ENCODE measurements around the gene GPX4. TPM values are rescaled to one million over a fixed set of nuclear protein-coding genes. Genes with fewer than 3 reads are reported as not detected.

The GPX4 gene
- total and polyA plus RNA-seq, 2 of the 13 experiments (the other 11 are each of a cell fraction or from before 2014, with no cell fraction given) = 535 to 613 TPM

DNA sequence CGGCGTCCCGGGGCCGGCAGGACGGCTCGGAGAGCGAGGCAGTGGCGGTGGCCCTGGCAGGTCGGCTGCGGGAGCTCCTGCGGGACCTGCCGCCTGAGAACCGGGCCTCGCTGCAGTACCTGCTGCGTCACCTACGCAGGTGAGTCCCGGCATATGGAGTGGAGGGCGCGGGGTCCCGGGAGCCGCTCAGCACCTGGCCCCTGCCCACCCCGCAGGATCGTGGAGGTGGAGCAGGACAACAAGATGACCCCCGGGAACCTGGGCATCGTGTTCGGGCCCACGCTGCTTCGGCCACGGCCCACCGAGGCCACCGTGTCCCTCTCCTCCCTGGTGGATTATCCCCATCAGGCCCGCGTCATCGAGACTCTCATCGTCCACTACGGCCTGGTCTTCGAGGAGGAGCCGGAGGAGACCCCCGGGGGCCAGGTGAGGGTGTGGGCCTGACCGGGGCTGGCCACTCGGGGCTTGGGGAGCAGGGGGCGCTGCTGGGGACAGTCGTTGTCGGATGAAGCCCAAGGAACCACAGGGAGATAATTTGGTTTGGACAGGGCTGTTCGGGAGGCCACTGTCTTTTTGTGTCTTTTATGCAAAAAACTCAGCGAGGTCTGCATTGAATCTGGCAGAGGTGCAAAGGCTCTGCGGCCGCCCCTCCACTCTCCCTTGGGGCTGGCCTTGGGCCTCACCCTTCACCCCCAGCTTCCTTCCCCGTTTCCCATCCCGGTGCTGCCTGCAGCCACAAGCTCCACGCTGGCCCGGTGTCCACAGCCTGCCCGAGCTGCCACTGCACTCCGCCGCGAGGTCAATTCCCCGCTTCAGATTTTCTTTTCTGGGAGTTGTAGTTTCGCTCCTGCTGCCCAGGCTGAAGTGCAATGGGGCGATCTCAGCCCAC, 20.6 kb upstream of the GPX4 start:
- Histone ChIP-seq H2AFZ (ENCODE audit: low read length) (no peak overlapping the region), H3K27ac (ENCODE audit: extremely low read length, insufficient read depth, low read length) (no peak overlapping the region), H3K9me3 (ENCODE audit: low read length) (no peaks in the 10 kb centered on the region), H3K79me2 (ENCODE audit: insufficient read depth, low read length) (no peaks in the 10 kb centered on the region), H3K9ac (ENCODE audit: insufficient read depth, low read depth, low read length) (no peak overlapping the region), H3K4me2 (ENCODE audit: low read depth, low read length) (no peak overlapping the region), H4K20me1 (ENCODE audit: insufficient read depth, low read length) (no peaks in the 10 kb centered on the region), H3K4me3 (replicated peaks in 1 of 3; ENCODE audit: insufficient read depth in 1 of 3, low read depth in 2 of 3, low read length in 3 of 3) (no peak overlapping the region), H3K4me1 (ENCODE audit: insufficient read depth, low read length) (peaks cover 9% of the 10 kb centered on the region), H3K36me3 (replicated peaks in 1 of 2; ENCODE audit: control insufficient read depth in 1 of 2, insufficient read depth in 2 of 2, low read length in 2 of 2) (peaks cover 7% of the 10 kb centered on the region in 2 experiments; a peak in 4 of 5 replicates), H3K27me3 (ENCODE audit: control insufficient read depth in 1 of 2, insufficient read depth in 2 of 2, low read length in 2 of 2) (no peaks in the 10 kb centered on the region)
- no TSS peak for BruUV-seq (replicated peaks)
- ChIA-PET CTCF (ENCODE audit: low intra/inter-chr PET ratio, low total read pairs) (no interaction called here), POLR2A (interaction anchor here (0.9 kb wide), 1 partner anchor 11 kb away, joined by 4 read pairs; no protein-coding TSS in a partner anchor)
- in situ Hi-C loops (cut with HindIII; ENCODE audit: extremely low pct_ligation_motif_present, low pct_unique_long_range_greater_than_20kb) = no loop called here
- 98% methylated on average over 39 of the region's 59 CpGs for WGBS (ENCODE audit: low lambda C conversion rate)
- no peak for DNase-seq (ENCODE audit: low spot score)
- FAIRE-seq = no peak
- intact Hi-C loops (cut with micrococcal nuclease; ENCODE audit: unreplicated experiment) = no loop called here
- TF ChIP-seq, protein P1, sequence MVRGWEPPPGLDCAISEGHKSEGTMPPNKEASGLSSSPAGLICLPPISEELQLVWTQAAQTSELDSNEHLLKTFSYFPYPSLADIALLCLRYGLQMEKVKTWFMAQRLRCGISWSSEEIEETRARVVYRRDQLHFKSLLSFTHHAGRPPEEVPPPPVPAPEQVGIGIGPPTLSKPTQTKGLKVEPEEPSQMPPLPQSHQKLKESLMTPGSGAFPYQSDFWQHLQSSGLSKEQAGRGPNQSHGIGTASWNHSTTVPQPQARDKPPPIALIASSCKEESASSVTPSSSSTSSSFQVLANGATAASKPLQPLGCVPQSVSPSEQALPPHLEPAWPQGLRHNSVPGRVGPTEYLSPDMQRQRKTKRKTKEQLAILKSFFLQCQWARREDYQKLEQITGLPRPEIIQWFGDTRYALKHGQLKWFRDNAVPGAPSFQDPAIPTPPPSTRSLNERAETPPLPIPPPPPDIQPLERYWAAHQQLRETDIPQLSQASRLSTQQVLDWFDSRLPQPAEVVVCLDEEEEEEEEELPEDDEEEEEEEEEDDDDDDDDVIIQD (CRISPR knock-in tag; IDR thresholded peaks at IDR 0.05; ENCODE audit: low read depth) = no peak
- TF ChIP-seq CREB1 (IDR thresholded peaks at IDR 0.05) (no peak), CREB1 (CRISPR knock-in tag; IDR thresholded peaks at IDR 0.05) (no peak), SCMH1 (CRISPR knock-in tag; IDR thresholded peaks at IDR 0.05; ENCODE audit: borderline replicate concordance) (no peak), IKZF4 (CRISPR knock-in tag; IDR thresholded peaks at IDR 0.05; ENCODE audit: borderline replicate concordance, low read depth, not compliant biosample characterization) (no peak), ZSCAN22 (CRISPR knock-in tag; IDR thresholded peaks at IDR 0.05) (no peak), ZNF816 (CRISPR knock-in tag; IDR thresholded peaks at IDR 0.05; ENCODE audit: borderline replicate concordance) (no peak), PLRG1 (conservative IDR thresholded peaks at IDR 0.05) (no peak), ISX (CRISPR knock-in tag; conservative IDR thresholded peaks at IDR 0.05) (no peak), ZNF383 (CRISPR knock-in tag; IDR thresholded peaks at IDR 0.05; ENCODE audit: borderline replicate concordance) (no peak), SMAD9 (CRISPR knock-in tag; IDR thresholded peaks at IDR 0.05) (no peak)
- TF ChIP-seq, protein P2, sequence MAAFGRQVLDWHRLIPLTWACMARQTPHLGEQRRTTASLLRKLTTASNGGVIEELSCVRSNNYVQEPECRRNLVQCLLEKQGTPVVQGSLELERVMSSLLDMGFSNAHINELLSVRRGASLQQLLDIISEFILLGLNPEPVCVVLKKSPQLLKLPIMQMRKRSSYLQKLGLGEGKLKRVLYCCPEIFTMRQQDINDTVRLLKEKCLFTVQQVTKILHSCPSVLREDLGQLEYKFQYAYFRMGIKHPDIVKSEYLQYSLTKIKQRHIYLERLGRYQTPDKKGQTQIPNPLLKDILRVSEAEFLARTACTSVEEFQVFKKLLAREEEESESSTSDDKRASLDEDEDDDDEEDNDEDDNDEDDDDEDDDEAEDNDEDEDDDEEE (CRISPR knock-in tag; IDR thresholded peaks at IDR 0.05) = no peak
- TF ChIP-seq, protein P3, sequence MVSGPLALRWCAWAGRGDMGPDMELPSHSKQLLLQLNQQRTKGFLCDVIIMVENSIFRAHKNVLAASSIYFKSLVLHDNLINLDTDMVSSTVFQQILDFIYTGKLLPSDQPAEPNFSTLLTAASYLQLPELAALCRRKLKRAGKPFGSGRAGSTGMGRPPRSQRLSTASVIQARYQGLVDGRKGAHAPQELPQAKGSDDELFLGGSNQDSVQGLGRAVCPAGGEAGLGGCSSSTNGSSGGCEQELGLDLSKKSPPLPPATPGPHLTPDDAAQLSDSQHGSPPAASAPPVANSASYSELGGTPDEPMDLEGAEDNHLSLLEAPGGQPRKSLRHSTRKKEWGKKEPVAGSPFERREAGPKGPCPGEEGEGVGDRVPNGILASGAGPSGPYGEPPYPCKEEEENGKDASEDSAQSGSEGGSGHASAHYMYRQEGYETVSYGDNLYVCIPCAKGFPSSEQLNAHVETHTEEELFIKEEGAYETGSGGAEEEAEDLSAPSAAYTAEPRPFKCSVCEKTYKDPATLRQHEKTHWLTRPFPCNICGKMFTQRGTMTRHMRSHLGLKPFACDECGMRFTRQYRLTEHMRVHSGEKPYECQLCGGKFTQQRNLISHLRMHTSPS (CRISPR knock-in tag; IDR thresholded peaks at IDR 0.05; ENCODE audit: low read depth) = no peak
- ATAC-seq = no peak; the same call in 1 of the 3 replicates
